GM18498 (cell line): ENCODE measurements around the gene NPW.

Experiments used
- ATAC-seq: cut with Tn5 transposase; IDR thresholded peaks from one replicate; pipeline ENCODE4 v1.9.1; 2021; ENCODE audit warnings: mild to moderate bottlenecking, moderate library complexity; ENCODE audit not compliant: unreplicated experiment

Gene NPW

GRCh38 chr16:2019518-2019920 lies at the start of gene NPW:
NPW (plus strand) TSS chr16:2019785.
- ATAC-seq, result no peak

GRCh38 chr16:1971796-1972489 lies 47.6 kb upstream of the NPW start, which contains the start of gene TBL3:
TBL3 (plus strand) TSS chr16:1972053; CDS start chr16:1972165, 112 bp downstream.
- peak; percentile 81 for ATAC-seq

- no peak for ATAC-seq
Observed at GRCh38 chr16:1972490-1972877, 47.1 kb upstream of the NPW start.

- no peak for ATAC-seq
Observed at GRCh38 chr16:1973461-1974156, 46.0 kb upstream of the NPW start.

GRCh38 chr16:1974157-1975070 lies 45.2 kb upstream of the NPW start:
- ATAC-seq, result no peak

- ATAC-seq, result no peak
Observed at GRCh38 chr16:1975432-1976215, 44.0 kb upstream of the NPW start.

GRCh38 chr16:1976216-1976520 lies 43.4 kb upstream of the NPW start:
- ATAC-seq, result no peak

GRCh38 chr16:1976951-1977874 lies 42.4 kb upstream of the NPW start:
- ATAC-seq, result no peak

GRCh38 chr16:1977875-1978268 lies 41.7 kb upstream of the NPW start:
- no peak for ATAC-seq

GRCh38 chr16:1978476-1979120 lies 41.0 kb upstream of the NPW start:
- ATAC-seq, result no peak

- no peak for ATAC-seq
Observed at GRCh38 chr16:1979271-1980029, 40.1 kb upstream of the NPW start.

GRCh38 chr16:1980030-1980769 lies 39.4 kb upstream of the NPW start:
- no peak for ATAC-seq

GRCh38 chr16:1980770-1981087 lies 38.9 kb upstream of the NPW start:
- ATAC-seq, result no peak

- ATAC-seq, result no peak
Observed at GRCh38 chr16:1981398-1981836, 38.2 kb upstream of the NPW start, which contains the start of gene NOXO1. NOXO1 (minus strand) TSS chr16:1981469; CDS start chr16:1981179, 290 bp downstream.

GRCh38 chr16:1982013-1982433 lies 37.6 kb upstream of the NPW start:
- no peak for ATAC-seq

GRCh38 chr16:1982991-1983543 lies 36.5 kb upstream of the NPW start:
- ATAC-seq, result no peak

- peak; percentile 80 for ATAC-seq
Observed at GRCh38 chr16:1983544-1984346, 35.8 kb upstream of the NPW start, which contains the start of gene GFER. GFER (plus strand) TSS chr16:1984193; CDS start chr16:1984219, 26 bp downstream.
